HS-27A (cell line): ENCODE results near the gene NUTM2G.
"Not testable (repeated sequence)": the region's sequence is repeated elsewhere in the genome, so short reads cannot be mapped to it uniquely, and the experiment has no call there.

Experiments
- DNase-seq: peaks from one replicate; pipeline ENCODE4 v3.0.0-alpha.2; 2012; ENCODE audit warnings: low read depth, missing footprints

The NUTM2G gene

GRCh38 chr9:96942181-96942580, 13.5 kb downstream of the NUTM2G start:
- not testable (repeated sequence) for DNase-seq

GRCh38 chr9:96949346-96949745, 20.7 kb downstream of the NUTM2G start:
- DNase-seq, result not testable (repeated sequence)

- not testable (repeated sequence) for DNase-seq
These were observed 21.9 kb downstream of the NUTM2G start for GRCh38 chr9:96950539-96950938.

- not testable (repeated sequence) for DNase-seq
These were observed 38.9 kb downstream of the NUTM2G start for GRCh38 chr9:96967591-96967990.

GRCh38 chr9:96972552-96972951, 43.9 kb downstream of the NUTM2G start:
- not testable (repeated sequence) for DNase-seq

DNA sequence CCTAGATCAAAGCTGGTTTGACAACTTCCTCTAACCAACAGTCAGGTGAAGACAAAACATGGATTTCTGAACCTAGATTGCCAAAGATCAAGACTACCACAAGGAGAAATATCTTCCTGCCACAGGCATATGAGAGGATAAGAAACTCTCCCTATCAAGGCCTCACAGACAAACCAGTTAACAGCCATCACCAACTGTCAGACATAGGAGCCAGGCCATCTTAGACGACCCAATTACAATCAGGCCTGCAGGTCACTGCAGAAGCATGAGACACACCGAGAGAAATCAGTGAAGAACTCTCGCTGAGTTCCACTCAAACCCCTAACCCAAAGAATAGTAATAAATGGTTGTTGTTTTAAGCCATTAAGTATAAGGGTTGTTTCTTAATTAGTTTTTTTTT, 45.4 kb downstream of the NUTM2G start:
- DNase-seq, result not testable (repeated sequence)

DNA sequence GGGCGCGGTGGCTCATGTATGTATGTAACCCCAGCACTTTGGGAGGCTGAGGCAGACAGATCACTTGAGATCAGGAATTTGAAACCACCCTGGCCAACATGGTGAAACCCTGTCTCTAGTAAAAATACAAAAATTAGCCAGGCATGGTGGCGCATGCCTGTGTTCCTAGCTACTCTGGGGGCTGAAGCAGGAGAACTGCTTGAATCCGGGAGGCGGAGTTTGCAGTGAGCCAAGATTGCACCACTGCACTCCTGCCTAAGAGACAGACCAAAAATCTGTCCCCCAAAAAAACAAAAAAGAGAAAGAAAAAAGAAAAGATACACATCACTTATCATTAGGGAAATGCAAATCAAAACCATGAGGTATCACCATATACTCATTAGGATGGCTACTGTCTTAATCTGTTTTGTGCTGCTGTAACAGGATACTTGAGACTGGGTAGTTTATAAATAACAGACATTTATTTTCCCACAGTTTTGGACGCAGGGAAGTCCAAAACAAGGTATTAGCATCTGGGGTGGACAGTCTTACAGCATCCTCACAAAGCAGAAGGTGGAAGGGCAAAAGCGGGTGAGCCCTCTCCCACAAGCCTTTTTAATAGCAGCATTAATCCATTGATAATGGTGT, 55.0 kb downstream of the NUTM2G start:
- DNase-seq, result not testable (repeated sequence)

DNA sequence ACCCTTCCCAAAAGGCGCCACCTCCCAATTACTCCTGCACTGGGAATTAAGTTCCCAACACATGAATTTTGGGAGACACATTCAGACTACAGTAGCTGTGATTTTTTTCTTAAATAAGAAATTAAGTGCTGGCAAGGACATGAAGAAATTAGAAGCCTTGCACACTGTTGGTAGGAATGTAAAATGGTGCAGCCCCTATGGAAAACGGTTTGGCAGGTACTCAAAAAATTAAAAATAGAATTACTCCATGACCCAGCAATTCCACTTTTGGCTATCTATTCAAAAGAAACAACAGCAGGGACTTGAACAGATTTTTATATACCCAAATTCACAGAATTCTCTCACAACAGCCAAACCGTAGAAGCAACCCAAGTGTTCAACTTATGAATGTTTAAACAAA, 55.5 kb downstream of the NUTM2G start:
- not testable (repeated sequence) for DNase-seq

GRCh38 chr9:96984887-96985286, 56.2 kb downstream of the NUTM2G start:
- DNase-seq, result not testable (repeated sequence)
